GM23338 (cell line): ENCODE measurements around the gene BGLAP. TPM values are rescaled to one million over a fixed set of nuclear protein-coding genes. Genes with fewer than 3 reads are reported as not detected.

Experiments used
- ATAC-seq: fragments of 200-7000 bp; cut with Tn5 transposase; 3 replicates; pipeline ENCODE4 v1.9.1; 2020
- DNase-seq: peaks from one replicate; pipeline ENCODE4 v3.0.0-alpha.2; 2015; ENCODE audit warnings: low spot score
- H2AFZ ChIP-seq: fragments of 200-600 bp; sonication (generic); 2 replicates; pipeline ENCODE4 v1.8.0; 2016; ENCODE audit warnings: antibody characterized with exemption, mild to moderate bottlenecking, moderate library complexity
- H3F3A ChIP-seq: fragments of 200-600 bp; sonication (generic); replicated peaks from 2 replicates; pipeline ENCODE4 v1.8.0; 2017; ENCODE audit warnings: antibody characterized with exemption, mixed run types, low read depth
- H3K27ac ChIP-seq: fragments of 200-600 bp; sonication (generic); 2 replicates; pipeline ENCODE4 v1.6.1; 2016; ENCODE audit warnings: low read depth
- H3K27me3 ChIP-seq: fragments of 200-600 bp; sonication (generic); 2 replicates; pipeline ENCODE4 v1.8.0; 2016; ENCODE audit warnings: mild to moderate bottlenecking, mixed run types, moderate library complexity; ENCODE audit not compliant: insufficient read depth
- H3K36me3 ChIP-seq: fragments of 200-600 bp; sonication (generic); 2 replicates; pipeline ENCODE4 v1.8.0; 2016; ENCODE audit warnings: mild to moderate bottlenecking; ENCODE audit not compliant: insufficient read depth
- H3K4me1 ChIP-seq: fragments of 200-600 bp; sonication (generic); 2 replicates; pipeline ENCODE4 v1.8.0; 2016; ENCODE audit warnings: mild to moderate bottlenecking, moderate library complexity; ENCODE audit not compliant: insufficient read depth
- H3K4me2 ChIP-seq: fragments of 200-600 bp; sonication (generic); 2 replicates; pipeline ENCODE4 v1.7.1; 2017; ENCODE audit warnings: mixed run types
- H3K4me3 ChIP-seq: fragments of 200-600 bp; sonication (generic); 2 replicates; pipeline ENCODE4 v1.6.1; 2016; ENCODE audit warnings: mixed run types
- H3K79me2 ChIP-seq: fragments of 200-600 bp; sonication (generic); replicated peaks from 2 replicates; pipeline ENCODE4 v1.8.0; 2017; ENCODE audit warnings: mild to moderate bottlenecking; ENCODE audit not compliant: insufficient read depth
- H3K9me2 ChIP-seq: fragments of 200-600 bp; sonication (generic); 2 replicates; pipeline ENCODE4 v1.8.0; 2017; ENCODE audit not compliant: insufficient read depth
- H4K20me1 ChIP-seq: fragments of 200-600 bp; sonication (generic); replicated peaks from 2 replicates; pipeline ENCODE4 v1.8.0; 2017; ENCODE audit warnings: mild to moderate bottlenecking; ENCODE audit not compliant: insufficient read depth
- H3K27ac Mint-ChIP-seq: 2 replicates; pipeline ENCODE4 v1.8.0; 2020; ENCODE audit warnings: inconsistent platforms, mild to moderate bottlenecking, moderate library complexity, mixed read lengths
- H3K27me3 Mint-ChIP-seq: 3 replicates; pipeline ENCODE4 v1.8.0; 2022; ENCODE audit warnings: low read depth, mild to moderate bottlenecking, moderate library complexity, mixed read lengths, inconsistent platforms; ENCODE audit not compliant: insufficient read depth, poor library complexity
- H3K36me3 Mint-ChIP-seq: 3 replicates; pipeline ENCODE4 v1.8.0; 2021; ENCODE audit warnings: low read depth, mild to moderate bottlenecking, inconsistent platforms, moderate library complexity, mixed read lengths
- H3K4me1 Mint-ChIP-seq: 3 replicates; pipeline ENCODE4 v1.8.0; 2020; ENCODE audit warnings: mild to moderate bottlenecking, inconsistent platforms, mixed read lengths
- H3K4me3 Mint-ChIP-seq: 3 replicates; pipeline ENCODE4 v1.8.0; 2021; ENCODE audit warnings: moderate library complexity, mild to moderate bottlenecking, inconsistent platforms, mixed read lengths
- H3K9me3 Mint-ChIP-seq: 3 replicates; pipeline ENCODE4 v1.8.0; 2020; ENCODE audit warnings: moderate library complexity, mild to moderate bottlenecking, inconsistent platforms, mixed read lengths
- CREB1 ChIP-seq: fragments of 250-450 bp; sonication (Bioruptor Pico); IDR thresholded peaks from 2 replicates; pipeline ENCODE4 v1.5.0; 2020; ENCODE audit warnings: low read depth, mild to moderate bottlenecking, moderate library complexity
- CTCF ChIP-seq, 2 experiments: fragments of 200-600 bp in 1 of 2; sonication (generic) in 1 of 2; conservative IDR thresholded peaks; 2 replicates each; pipeline versions ENCODE4 v1.5.1 to v1.6.1; 2016 to 2017; ENCODE audit warnings: antibody characterized with exemption in 2 of 2, low read depth in 2 of 2, mild to moderate bottlenecking in 2 of 2, moderate library complexity in 1 of 2
- JUNB ChIP-seq: IDR thresholded peaks from one replicate; pipeline ENCODE4 v1.6.1; 2016; ENCODE audit warnings: antibody characterized with exemption; ENCODE audit not compliant: unreplicated experiment
- NANOG ChIP-seq: IDR thresholded peaks from 2 replicates; pipeline ENCODE4 v1.6.1; 2016; ENCODE audit warnings: antibody characterized with exemption, borderline replicate concordance
- POLR2AphosphoS5 ChIP-seq: IDR thresholded peaks from 2 replicates; pipeline ENCODE4 v1.6.1; 2016; ENCODE audit warnings: antibody characterized with exemption, low read depth
- REST ChIP-seq: IDR thresholded peaks from one replicate; pipeline ENCODE4 v1.6.1; 2018; ENCODE audit warnings: antibody characterized with exemption; ENCODE audit not compliant: unreplicated experiment
- STAT1 ChIP-seq: IDR thresholded peaks from one replicate; pipeline ENCODE4 v1.6.1; 2016; ENCODE audit warnings: antibody characterized with exemption; ENCODE audit not compliant: unreplicated experiment
- ZNF114 ChIP-seq: fragments of 250-450 bp; sonication (Bioruptor Pico); IDR thresholded peaks from 2 replicates; pipeline ENCODE4 v1.5.0; 2020; ENCODE audit warnings: mild to moderate bottlenecking, moderate library complexity
- ZNF331 ChIP-seq: fragments of 250-450 bp; sonication (Bioruptor Pico); IDR thresholded peaks from 2 replicates; pipeline ENCODE4 v1.5.0; 2020; ENCODE audit warnings: low read depth, mild to moderate bottlenecking, moderate library complexity
- ZNF462 ChIP-seq: fragments of 250-450 bp; sonication (Bioruptor Pico); IDR thresholded peaks from 2 replicates; pipeline ENCODE4 v1.5.0; 2020; ENCODE audit warnings: mild to moderate bottlenecking, moderate library complexity
- polyA plus RNA-seq: library from polyadenylated mRNA; unstranded; fragments of >200 nt; fragmentation: Nextera tagmentation; extraction: Ambion mirVana; gene quantifications from 2 replicates; pipeline ENCODE4 v1.2.1, GENCODE V29; 2016
- total RNA-seq: library from RNA; depleted of rRNA; stranded (reverse); fragments of >200 nt; shearing (Covaris generic); gene quantifications from 2 replicates; pipeline ENCODE4 v1.2.3, GENCODE V29; 2014
- TF ChIP-seq, protein P1 (sequence below): IDR thresholded peaks from 2 replicates; pipeline ENCODE4 v1.6.1; 2016; ENCODE audit warnings: antibody characterized with exemption

BGLAP gene
- total and polyA plus RNA-seq, 2 experiments from 2014 or later = 0.36 to 0.42 TPM

DNA sequence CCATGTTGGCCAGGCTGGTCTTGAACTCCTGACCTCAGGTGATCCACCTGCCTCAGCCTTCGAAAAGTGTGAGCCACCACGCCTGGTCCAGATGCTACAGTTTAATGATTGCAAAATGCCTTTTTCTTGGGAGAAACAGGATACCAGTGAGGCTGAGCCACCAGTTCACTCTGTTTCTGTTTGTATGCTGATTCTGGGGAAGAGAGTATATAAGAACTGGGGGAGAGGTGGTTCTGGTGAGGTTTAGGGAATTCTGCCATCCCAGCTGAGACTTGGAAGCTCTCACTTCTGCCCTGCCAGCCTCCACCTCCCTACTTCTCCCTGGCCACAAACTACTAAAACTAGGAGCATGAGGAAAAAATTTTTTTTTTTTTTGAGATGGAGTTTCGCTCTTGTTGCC, 37.3 kb upstream of the BGLAP start:
- TF ChIP-seq NANOG (no peak), ZNF114 (no peak), JUNB (no peak), POLR2AphosphoS5 (no peak), STAT1 (no peak), CREB1 (CRISPR knock-in tag) (no peak), ZNF462 (CRISPR knock-in tag) (no peak), CTCF (conservative IDR thresholded peaks at IDR 0.05; ENCODE audit: low read depth in 2 of 2) (no peak), ZNF331 (no peak), REST (no peak)
- TF ChIP-seq, protein P1, sequence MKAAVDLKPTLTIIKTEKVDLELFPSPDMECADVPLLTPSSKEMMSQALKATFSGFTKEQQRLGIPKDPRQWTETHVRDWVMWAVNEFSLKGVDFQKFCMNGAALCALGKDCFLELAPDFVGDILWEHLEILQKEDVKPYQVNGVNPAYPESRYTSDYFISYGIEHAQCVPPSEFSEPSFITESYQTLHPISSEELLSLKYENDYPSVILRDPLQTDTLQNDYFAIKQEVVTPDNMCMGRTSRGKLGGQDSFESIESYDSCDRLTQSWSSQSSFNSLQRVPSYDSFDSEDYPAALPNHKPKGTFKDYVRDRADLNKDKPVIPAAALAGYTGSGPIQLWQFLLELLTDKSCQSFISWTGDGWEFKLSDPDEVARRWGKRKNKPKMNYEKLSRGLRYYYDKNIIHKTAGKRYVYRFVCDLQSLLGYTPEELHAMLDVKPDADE = no peak
- H4K20me1 ChIP-seq = no peaks in the 10 kb centered on the region; the same call in 1 of the 2 replicates

More for the DNA sequence above, 37.3 kb upstream of the BGLAP start:
- Histone ChIP-seq H3K27ac (no peak overlapping the region), H3K79me2 (peaks cover 52% of the 10 kb centered on the region), H3K4me1 (peaks cover 16% of the 10 kb centered on the region), H3K4me3 (no peak overlapping the region), H3K4me2 (no peak overlapping the region), H3K27me3 (no peaks in the 10 kb centered on the region), H3K9me2 (no peaks in the 10 kb centered on the region), H3K36me3 (0 out of 2 replicates have a peak, but pooled peaks cover 3% of the 10 kb centered on the region), H3F3A (no peaks in the 10 kb centered on the region), H2AFZ (no peak overlapping the region)
- no peak overlapping the region for H3K4me3 Mint-ChIP-seq
- no peaks in the 10 kb centered on the region for H3K9me3 Mint-ChIP-seq
- H3K27ac Mint-ChIP-seq = no peak overlapping the region
- no peaks in the 10 kb centered on the region for H3K27me3 Mint-ChIP-seq
- H3K36me3 Mint-ChIP-seq = peaks cover 21% of the 10 kb centered on the region
- no peak for DNase-seq
- ATAC-seq = no peak
- peaks cover 17% of the 10 kb centered on the region for H3K4me1 Mint-ChIP-seq
